ENCODE measurements around the gene CPA5.
"Not testable (repeated sequence)": the region's sequence is repeated elsewhere in the genome, so short reads cannot be mapped to it uniquely, and the experiment has no call there.

The CPA5 gene

GRCh38 chr7:130344271-130344866, at the start of gene CPA5:
TSS of gene CPA5 (plus strand) at chr7:130344816. CDS start at chr7:130346486, 1,670 bp downstream.
- no peak for DNase-seq

- DNase-seq = no peak
Observed at GRCh38 chr7:130296221-130296951, 48.2 kb upstream of the CPA5 start.

GRCh38 chr7:130297628-130298543, 46.7 kb upstream of the CPA5 start:
- DNase-seq = peak; percentile 33

- DNase-seq = no peak
Observed at GRCh38 chr7:130298544-130299326, 45.9 kb upstream of the CPA5 start.

- DNase-seq = no peak
Observed at GRCh38 chr7:130299866-130300265, 44.8 kb upstream of the CPA5 start.

GRCh38 chr7:130301501-130302020, 43.1 kb upstream of the CPA5 start:
- DNase-seq = no peak

GRCh38 chr7:130302649-130303048, 42.0 kb upstream of the CPA5 start:
- DNase-seq = no peak

GRCh38 chr7:130303127-130303526, 41.5 kb upstream of the CPA5 start:
- DNase-seq = no peak

GRCh38 chr7:130303551-130303950, 41.1 kb upstream of the CPA5 start:
- DNase-seq = no peak

GRCh38 chr7:130303982-130304381, 40.6 kb upstream of the CPA5 start:
- no peak for DNase-seq

- DNase-seq = no peak
Observed at GRCh38 chr7:130304878-130305277, 39.7 kb upstream of the CPA5 start.

- DNase-seq = no peak
Observed at GRCh38 chr7:130305433-130306042, 39.1 kb upstream of the CPA5 start.

- DNase-seq = no peak
Observed at GRCh38 chr7:130309986-130310385, 34.6 kb upstream of the CPA5 start.

- no peak for DNase-seq
Observed at GRCh38 chr7:130314305-130314704, 30.3 kb upstream of the CPA5 start.

GRCh38 chr7:130319541-130319940, 25.1 kb upstream of the CPA5 start:
- DNase-seq = no peak

- not testable (repeated sequence) for DNase-seq
Observed at GRCh38 chr7:130321542-130322229, 22.9 kb upstream of the CPA5 start.

GRCh38 chr7:130322615-130323014, 22.0 kb upstream of the CPA5 start:
- DNase-seq = no peak

GRCh38 chr7:130324306-130324943, 20.2 kb upstream of the CPA5 start:
- no peak for DNase-seq

- DNase-seq = peak; percentile 57
Observed at GRCh38 chr7:130329681-130330080, 14.9 kb upstream of the CPA5 start.

- DNase-seq = no peak
Observed at GRCh38 chr7:130332259-130333053, 12.2 kb upstream of the CPA5 start.

Measured in NCI-H748 treated with DMSO at 0.1 percent for 48 hours (cell line).